GM13976 (cell line): ENCODE measurements around the gene WNT4.

Source experiments
- DNase-seq: peaks from one replicate; pipeline ENCODE4 v3.0.0; 2012; ENCODE audit warnings: low spot score
- in situ Hi-C: fragments of 300-500 bp; cut with MboI; formaldehyde crosslinking; loops from one replicate; pipeline ENCODE4 v1.12.0; 2022; ENCODE audit warnings: low sequenced_read_pairs, mixed read lengths, inconsistent platforms; ENCODE audit not compliant: unreplicated experiment
- TF ChIP-seq, protein P1 (sequence below): IDR thresholded peaks from 2 replicates; pipeline ENCODE4 v1.5.1; 2012; ENCODE audit warnings: borderline replicate concordance, mild to moderate bottlenecking; ENCODE audit not compliant: insufficient read depth; ENCODE audit errors: extremely low read depth, missing control alignments, control extremely low read depth

Gene WNT4

GRCh38 chr1:22121421-22121911 is 21.4 kb downstream of the WNT4 start:
- in situ Hi-C loops: no loop called here
- TF ChIP-seq, protein P1, sequence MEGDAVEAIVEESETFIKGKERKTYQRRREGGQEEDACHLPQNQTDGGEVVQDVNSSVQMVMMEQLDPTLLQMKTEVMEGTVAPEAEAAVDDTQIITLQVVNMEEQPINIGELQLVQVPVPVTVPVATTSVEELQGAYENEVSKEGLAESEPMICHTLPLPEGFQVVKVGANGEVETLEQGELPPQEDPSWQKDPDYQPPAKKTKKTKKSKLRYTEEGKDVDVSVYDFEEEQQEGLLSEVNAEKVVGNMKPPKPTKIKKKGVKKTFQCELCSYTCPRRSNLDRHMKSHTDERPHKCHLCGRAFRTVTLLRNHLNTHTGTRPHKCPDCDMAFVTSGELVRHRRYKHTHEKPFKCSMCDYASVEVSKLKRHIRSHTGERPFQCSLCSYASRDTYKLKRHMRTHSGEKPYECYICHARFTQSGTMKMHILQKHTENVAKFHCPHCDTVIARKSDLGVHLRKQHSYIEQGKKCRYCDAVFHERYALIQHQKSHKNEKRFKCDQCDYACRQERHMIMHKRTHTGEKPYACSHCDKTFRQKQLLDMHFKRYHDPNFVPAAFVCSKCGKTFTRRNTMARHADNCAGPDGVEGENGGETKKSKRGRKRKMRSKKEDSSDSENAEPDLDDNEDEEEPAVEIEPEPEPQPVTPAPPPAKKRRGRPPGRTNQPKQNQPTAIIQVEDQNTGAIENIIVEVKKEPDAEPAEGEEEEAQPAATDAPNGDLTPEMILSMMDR: no peak
- no peak for DNase-seq

DNA sequence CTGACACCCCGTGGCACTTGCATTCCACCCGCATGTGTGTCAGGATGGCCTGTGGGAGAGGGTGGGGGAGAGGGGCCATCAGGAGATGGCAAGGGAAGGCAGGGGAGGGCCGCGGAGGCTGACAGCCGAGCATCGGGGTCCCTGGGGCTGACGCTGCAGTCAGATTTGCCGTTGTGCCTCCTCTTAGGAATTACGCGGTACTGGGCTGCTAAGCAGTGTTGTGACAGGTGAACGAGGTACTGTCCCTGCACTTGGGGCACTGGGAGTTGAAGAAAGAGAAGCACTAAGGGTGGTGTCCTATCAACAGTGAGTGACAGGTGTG is 22.5 kb downstream of the WNT4 start:
- no peak for DNase-seq
- in situ Hi-C loops: no loop called here
- TF ChIP-seq, protein P1: no peak

DNA sequence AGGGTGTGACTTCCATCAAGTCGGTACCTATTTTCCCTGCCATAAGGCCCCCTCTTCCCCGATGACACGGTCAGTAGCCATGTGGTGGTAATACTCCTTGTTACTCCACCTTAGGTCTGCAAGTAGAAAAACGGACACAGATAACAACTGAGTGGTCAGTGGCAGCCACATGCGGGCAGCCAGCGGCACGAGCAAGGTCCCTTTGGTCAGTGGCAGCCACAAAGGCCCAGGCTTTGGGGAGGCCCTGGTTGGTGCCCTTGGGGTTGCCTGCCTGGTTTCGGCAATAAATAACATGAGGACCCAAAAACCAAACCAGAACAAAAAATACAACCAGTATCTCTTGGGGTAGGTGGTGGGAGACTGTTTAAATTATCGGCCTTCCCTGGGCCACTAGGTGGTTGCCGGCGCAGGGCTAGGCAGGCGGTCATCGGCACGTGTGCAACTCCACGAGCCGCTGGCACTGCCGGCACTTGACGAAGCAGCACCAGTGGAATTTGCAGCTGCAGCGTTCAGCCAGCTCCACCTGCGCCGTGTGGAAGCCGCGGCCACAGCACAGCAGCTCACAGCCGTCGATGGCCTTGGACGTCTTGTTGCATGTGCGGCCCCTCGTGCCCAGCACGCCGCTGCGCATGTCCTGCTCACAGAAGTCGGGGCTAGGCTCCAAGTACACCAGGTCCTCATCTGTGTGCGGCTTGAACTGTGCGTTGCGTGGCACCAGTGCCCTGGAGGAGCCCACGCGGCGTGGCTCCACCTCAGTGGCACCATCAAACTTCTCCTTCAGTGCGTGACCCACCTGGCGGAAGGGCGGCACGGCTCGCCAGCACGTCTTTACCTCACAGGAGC is 23.1 kb downstream of the WNT4 start:
- TF ChIP-seq, protein P1: no peak
- DNase-seq: no peak
- in situ Hi-C loops: no loop called here

GRCh38 chr1:22118291-22118992 is 24.5 kb downstream of the WNT4 start:
- TF ChIP-seq, protein P1: no peak
- no peak for DNase-seq
- in situ Hi-C loops: no loop called here

- TF ChIP-seq, protein P1: no peak
- in situ Hi-C loops: no loop called here
- no peak for DNase-seq
Measured at GRCh38 chr1:22117851-22118250, 25.0 kb downstream of the WNT4 start.

DNA sequence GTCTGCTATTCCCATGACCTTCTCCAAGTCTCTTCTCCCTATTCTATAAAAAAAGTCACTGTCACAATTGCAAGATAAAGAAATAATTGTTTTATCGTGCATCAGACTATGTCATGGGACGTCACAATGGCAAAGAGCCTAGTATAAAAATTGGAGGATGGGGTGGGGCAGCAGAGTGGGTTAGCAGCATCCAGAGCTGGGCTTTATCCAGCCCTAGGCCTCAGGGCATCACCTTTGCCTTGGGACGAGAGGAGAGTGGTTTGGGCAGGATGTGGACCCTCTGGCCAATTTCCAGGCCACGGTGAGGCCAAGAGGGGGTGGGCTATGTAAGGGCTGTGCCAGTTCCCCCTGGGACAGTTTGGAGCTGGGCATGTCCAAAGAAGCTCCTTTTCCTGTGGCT is 25.7 kb downstream of the WNT4 start:
- in situ Hi-C loops: no loop called here
- TF ChIP-seq, protein P1: no peak
- no peak for DNase-seq
